ENCODE data around the gene TRAF5. TPM values are rescaled to one million over a fixed set of nuclear protein-coding genes. Genes with fewer than 3 reads are reported as not detected.

Gene TRAF5
- total RNA-seq, 1 donor from 2014 or later: 17.9 TPM

DNA sequence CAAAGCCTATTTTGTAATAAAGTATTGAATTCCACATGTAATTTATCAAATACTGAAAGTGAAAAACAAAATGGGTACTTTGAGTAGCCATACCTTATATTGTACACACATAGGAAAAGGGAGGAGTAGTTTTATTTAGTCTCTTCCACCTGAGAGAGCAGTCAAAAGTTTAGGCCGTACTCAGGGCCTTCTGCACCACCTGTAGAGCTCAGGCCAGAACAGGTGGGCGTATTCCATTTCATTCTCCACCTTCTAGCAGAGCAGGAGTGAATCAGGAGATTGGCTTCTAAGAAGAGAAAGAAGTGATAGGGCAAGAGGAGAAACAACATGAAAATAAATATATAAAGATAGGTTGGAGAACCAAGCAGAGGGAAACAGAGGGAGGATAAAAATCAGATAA is 44.0 kb downstream of the TRAF5 start:
- Mint-ChIP-seq H3K27ac (no peak overlapping the region), H3K36me3 (peaks cover 10% of the 10 kb centered on the region), H3K27me3 (no peaks in the 10 kb centered on the region), H3K4me3 (no peak overlapping the region), H3K4me1 (ENCODE audit: unreplicated experiment) (peaks cover 9% of the 10 kb centered on the region), H3K9me3 (no peaks in the 10 kb centered on the region)
- DNase-seq (ENCODE audit: extremely low spot score, unreplicated experiment): no peak
- TF ChIP-seq, protein P1, sequence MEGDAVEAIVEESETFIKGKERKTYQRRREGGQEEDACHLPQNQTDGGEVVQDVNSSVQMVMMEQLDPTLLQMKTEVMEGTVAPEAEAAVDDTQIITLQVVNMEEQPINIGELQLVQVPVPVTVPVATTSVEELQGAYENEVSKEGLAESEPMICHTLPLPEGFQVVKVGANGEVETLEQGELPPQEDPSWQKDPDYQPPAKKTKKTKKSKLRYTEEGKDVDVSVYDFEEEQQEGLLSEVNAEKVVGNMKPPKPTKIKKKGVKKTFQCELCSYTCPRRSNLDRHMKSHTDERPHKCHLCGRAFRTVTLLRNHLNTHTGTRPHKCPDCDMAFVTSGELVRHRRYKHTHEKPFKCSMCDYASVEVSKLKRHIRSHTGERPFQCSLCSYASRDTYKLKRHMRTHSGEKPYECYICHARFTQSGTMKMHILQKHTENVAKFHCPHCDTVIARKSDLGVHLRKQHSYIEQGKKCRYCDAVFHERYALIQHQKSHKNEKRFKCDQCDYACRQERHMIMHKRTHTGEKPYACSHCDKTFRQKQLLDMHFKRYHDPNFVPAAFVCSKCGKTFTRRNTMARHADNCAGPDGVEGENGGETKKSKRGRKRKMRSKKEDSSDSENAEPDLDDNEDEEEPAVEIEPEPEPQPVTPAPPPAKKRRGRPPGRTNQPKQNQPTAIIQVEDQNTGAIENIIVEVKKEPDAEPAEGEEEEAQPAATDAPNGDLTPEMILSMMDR (conservative IDR thresholded peaks at IDR 0.05): no peak

DNA sequence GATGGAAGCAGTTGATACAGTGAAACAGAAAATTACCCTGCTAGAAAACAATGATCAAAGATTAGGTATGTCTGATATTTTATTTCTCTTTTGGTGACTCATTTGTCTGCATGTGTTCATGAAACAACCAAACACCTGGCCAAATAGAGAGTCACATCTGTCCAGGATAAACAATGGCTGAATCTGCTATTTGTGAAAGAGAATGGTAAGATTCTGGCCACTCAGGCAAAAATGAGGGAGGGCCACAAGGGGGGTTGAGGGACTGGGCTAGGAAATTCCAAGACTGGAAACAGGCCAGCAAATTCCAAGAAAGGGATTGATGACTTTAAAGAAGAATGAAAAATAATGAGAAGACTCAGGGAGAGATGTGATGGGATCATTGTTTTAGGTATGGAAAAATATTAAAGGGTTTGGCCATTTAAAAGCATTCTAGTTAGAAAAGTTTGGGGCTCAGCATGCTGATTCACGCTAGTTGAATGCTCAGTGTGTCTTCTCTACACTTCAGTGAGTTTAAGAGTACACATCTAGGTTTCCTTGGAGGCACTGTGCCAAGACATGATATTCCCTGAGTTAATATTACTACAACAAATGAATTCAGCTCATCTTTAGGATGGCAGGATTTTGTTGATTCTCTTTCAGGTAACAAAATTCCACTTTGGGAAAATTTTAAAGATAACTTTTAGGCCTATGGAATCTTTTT is 44.9 kb downstream of the TRAF5 start:
- TF ChIP-seq, protein P1 (conservative IDR thresholded peaks at IDR 0.05): no peak
- Mint-ChIP-seq H3K27ac (no peak overlapping the region), H3K4me1 (ENCODE audit: unreplicated experiment) (peaks cover 9% of the 10 kb centered on the region), H3K4me3 (no peak overlapping the region), H3K27me3 (no peaks in the 10 kb centered on the region), H3K36me3 (peaks cover 12% of the 10 kb centered on the region), H3K9me3 (no peaks in the 10 kb centered on the region)
- no peak for DNase-seq (ENCODE audit: extremely low spot score, unreplicated experiment)

DNA sequence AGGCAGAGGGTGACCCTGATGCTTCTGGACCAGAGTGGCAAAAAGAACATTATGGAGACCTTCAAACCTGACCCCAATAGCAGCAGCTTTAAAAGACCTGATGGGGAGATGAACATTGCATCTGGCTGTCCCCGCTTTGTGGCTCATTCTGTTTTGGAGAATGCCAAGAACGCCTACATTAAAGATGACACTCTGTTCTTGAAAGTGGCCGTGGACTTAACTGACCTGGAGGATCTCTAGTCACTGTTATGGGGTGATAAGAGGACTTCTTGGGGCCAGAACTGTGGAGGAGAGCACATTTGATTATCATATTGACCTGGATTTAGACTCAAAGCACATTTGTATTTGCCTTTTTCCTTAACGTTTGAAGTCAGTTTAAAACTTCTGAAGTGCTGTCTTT is 45.8 kb downstream of the TRAF5 start:
- no peak for DNase-seq (ENCODE audit: extremely low spot score, unreplicated experiment)
- no peaks in the 10 kb centered on the region for H3K27me3 Mint-ChIP-seq
- H3K36me3 Mint-ChIP-seq: peaks cover 12% of the 10 kb centered on the region
- no peak overlapping the region for H3K27ac Mint-ChIP-seq
- no peaks in the 10 kb centered on the region for H3K9me3 Mint-ChIP-seq
- TF ChIP-seq, protein P1 (conservative IDR thresholded peaks at IDR 0.05): no peak
- no peak overlapping the region for H3K4me3 Mint-ChIP-seq
- H3K4me1 Mint-ChIP-seq (ENCODE audit: unreplicated experiment): peaks cover 14% of the 10 kb centered on the region

DNA sequence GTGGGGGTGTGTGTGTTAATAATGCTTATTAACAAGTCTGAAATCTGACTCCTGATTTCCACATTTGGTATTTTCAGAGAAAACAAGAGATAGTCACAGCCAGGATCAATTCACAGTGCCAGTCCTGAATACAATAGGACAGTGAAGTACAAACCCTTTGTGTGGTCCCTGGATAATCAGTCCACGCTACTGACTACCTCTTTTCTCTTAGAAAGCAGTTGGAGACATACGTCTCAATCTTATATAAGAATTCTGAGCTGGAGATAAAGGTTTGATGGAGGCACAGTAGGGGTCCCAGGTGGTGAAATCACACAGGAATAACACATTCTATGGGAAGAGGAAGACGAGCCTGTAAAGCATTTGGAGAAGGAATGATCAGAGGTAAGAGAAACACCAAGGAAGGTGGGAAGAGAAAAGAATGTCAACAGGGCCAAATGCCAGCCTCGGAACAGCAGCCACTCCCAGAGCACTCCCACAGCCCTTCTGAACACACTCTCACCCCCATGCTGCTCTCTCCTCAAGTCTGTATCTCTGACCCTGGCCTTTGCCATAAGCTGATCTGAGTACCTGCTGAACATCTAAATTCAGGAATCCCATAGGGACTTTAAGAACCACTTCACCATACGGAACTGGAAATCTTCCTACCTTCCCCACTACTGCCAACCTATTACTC is 48.6 kb downstream of the TRAF5 start:
- TF ChIP-seq, protein P1 (conservative IDR thresholded peaks at IDR 0.05): no peak
- no peak for DNase-seq (ENCODE audit: extremely low spot score, unreplicated experiment)
- Mint-ChIP-seq H3K4me3 (no peak overlapping the region), H3K27ac (no peak overlapping the region), H3K27me3 (no peaks in the 10 kb centered on the region), H3K4me1 (ENCODE audit: unreplicated experiment) (peaks cover 25% of the 10 kb centered on the region), H3K9me3 (no peaks in the 10 kb centered on the region), H3K36me3 (peaks cover 7% of the 10 kb centered on the region)

DNA sequence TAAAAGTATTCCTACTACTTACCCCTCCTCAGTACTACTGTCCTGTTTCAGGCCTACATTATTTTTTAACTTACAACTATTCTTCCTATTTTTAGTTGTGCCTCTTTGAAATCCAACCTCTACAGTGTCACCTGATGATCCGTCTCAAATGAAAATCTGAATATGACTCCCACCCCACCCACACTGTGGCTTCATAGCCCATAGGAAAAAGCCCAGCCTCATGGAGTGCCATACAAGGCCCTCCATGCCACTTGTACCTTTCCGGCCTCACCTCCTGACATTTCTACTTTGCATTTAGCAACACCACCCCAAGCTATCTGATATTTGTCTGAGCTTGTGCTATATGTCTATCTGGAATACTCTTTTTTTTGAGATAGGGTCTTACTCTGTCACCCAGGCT is 49.3 kb downstream of the TRAF5 start:
- no peak for DNase-seq (ENCODE audit: extremely low spot score, unreplicated experiment)
- Mint-ChIP-seq H3K9me3 (no peaks in the 10 kb centered on the region), H3K36me3 (peaks cover 4% of the 10 kb centered on the region), H3K4me3 (no peak overlapping the region), H3K4me1 (ENCODE audit: unreplicated experiment) (peaks cover 25% of the 10 kb centered on the region), H3K27ac (no peak overlapping the region), H3K27me3 (no peaks in the 10 kb centered on the region)
- TF ChIP-seq, protein P1 (conservative IDR thresholded peaks at IDR 0.05): no peak
